ENCODE measurements around the gene UACA.

DNA sequence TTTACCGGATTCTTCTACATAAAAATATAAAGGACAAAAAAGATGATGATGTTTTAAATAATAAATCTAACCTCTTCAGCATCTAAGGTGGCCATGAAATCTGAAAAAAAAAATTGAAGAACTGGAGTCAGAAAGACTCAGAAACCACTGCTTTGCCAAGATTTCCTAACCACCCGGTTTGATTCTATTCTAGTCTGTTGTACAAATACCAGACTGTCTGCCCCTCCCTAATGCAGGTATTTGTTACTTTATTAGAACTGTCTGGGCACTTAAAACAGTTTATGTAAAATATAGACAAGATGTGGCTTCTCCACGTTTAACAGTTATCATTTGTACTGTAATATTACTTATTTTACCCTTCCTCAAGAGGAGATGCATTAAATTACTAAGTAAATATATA is 48.8 kb downstream of the UACA start:
- TF ChIP-seq, protein P1, sequence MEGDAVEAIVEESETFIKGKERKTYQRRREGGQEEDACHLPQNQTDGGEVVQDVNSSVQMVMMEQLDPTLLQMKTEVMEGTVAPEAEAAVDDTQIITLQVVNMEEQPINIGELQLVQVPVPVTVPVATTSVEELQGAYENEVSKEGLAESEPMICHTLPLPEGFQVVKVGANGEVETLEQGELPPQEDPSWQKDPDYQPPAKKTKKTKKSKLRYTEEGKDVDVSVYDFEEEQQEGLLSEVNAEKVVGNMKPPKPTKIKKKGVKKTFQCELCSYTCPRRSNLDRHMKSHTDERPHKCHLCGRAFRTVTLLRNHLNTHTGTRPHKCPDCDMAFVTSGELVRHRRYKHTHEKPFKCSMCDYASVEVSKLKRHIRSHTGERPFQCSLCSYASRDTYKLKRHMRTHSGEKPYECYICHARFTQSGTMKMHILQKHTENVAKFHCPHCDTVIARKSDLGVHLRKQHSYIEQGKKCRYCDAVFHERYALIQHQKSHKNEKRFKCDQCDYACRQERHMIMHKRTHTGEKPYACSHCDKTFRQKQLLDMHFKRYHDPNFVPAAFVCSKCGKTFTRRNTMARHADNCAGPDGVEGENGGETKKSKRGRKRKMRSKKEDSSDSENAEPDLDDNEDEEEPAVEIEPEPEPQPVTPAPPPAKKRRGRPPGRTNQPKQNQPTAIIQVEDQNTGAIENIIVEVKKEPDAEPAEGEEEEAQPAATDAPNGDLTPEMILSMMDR (conservative IDR thresholded peaks at IDR 0.05; ENCODE audit: low read depth in 2 of 2), result no peak
- TF ChIP-seq NANOG (IDR thresholded peaks at IDR 0.05; ENCODE audit: borderline replicate concordance) (no peak), POLR2AphosphoS5 (IDR thresholded peaks at IDR 0.05; ENCODE audit: low read depth) (no peak), CREB1 (CRISPR knock-in tag; IDR thresholded peaks at IDR 0.05; ENCODE audit: low read depth) (no peak), EZH2 (IDR thresholded peaks at IDR 0.05; ENCODE audit: low read depth, unreplicated experiment) (no peak), EZH2phosphoT487 (IDR thresholded peaks at IDR 0.05; ENCODE audit: unreplicated experiment) (no peak), ZNF331 (CRISPR knock-in tag; IDR thresholded peaks at IDR 0.05; ENCODE audit: low read depth) (no peak), ZNF114 (CRISPR knock-in tag; IDR thresholded peaks at IDR 0.05) (no peak), JUNB (IDR thresholded peaks at IDR 0.05; ENCODE audit: unreplicated experiment) (no peak)
- TF ChIP-seq, protein P2, sequence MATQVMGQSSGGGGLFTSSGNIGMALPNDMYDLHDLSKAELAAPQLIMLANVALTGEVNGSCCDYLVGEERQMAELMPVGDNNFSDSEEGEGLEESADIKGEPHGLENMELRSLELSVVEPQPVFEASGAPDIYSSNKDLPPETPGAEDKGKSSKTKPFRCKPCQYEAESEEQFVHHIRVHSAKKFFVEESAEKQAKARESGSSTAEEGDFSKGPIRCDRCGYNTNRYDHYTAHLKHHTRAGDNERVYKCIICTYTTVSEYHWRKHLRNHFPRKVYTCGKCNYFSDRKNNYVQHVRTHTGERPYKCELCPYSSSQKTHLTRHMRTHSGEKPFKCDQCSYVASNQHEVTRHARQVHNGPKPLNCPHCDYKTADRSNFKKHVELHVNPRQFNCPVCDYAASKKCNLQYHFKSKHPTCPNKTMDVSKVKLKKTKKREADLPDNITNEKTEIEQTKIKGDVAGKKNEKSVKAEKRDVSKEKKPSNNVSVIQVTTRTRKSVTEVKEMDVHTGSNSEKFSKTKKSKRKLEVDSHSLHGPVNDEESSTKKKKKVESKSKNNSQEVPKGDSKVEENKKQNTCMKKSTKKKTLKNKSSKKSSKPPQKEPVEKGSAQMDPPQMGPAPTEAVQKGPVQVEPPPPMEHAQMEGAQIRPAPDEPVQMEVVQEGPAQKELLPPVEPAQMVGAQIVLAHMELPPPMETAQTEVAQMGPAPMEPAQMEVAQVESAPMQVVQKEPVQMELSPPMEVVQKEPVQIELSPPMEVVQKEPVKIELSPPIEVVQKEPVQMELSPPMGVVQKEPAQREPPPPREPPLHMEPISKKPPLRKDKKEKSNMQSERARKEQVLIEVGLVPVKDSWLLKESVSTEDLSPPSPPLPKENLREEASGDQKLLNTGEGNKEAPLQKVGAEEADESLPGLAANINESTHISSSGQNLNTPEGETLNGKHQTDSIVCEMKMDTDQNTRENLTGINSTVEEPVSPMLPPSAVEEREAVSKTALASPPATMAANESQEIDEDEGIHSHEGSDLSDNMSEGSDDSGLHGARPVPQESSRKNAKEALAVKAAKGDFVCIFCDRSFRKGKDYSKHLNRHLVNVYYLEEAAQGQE (IDR thresholded peaks at IDR 0.05; ENCODE audit: unreplicated experiment), result no peak
- TF ChIP-seq, protein P3, sequence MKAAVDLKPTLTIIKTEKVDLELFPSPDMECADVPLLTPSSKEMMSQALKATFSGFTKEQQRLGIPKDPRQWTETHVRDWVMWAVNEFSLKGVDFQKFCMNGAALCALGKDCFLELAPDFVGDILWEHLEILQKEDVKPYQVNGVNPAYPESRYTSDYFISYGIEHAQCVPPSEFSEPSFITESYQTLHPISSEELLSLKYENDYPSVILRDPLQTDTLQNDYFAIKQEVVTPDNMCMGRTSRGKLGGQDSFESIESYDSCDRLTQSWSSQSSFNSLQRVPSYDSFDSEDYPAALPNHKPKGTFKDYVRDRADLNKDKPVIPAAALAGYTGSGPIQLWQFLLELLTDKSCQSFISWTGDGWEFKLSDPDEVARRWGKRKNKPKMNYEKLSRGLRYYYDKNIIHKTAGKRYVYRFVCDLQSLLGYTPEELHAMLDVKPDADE (IDR thresholded peaks at IDR 0.05), result no peak
- TF ChIP-seq, protein P4, sequence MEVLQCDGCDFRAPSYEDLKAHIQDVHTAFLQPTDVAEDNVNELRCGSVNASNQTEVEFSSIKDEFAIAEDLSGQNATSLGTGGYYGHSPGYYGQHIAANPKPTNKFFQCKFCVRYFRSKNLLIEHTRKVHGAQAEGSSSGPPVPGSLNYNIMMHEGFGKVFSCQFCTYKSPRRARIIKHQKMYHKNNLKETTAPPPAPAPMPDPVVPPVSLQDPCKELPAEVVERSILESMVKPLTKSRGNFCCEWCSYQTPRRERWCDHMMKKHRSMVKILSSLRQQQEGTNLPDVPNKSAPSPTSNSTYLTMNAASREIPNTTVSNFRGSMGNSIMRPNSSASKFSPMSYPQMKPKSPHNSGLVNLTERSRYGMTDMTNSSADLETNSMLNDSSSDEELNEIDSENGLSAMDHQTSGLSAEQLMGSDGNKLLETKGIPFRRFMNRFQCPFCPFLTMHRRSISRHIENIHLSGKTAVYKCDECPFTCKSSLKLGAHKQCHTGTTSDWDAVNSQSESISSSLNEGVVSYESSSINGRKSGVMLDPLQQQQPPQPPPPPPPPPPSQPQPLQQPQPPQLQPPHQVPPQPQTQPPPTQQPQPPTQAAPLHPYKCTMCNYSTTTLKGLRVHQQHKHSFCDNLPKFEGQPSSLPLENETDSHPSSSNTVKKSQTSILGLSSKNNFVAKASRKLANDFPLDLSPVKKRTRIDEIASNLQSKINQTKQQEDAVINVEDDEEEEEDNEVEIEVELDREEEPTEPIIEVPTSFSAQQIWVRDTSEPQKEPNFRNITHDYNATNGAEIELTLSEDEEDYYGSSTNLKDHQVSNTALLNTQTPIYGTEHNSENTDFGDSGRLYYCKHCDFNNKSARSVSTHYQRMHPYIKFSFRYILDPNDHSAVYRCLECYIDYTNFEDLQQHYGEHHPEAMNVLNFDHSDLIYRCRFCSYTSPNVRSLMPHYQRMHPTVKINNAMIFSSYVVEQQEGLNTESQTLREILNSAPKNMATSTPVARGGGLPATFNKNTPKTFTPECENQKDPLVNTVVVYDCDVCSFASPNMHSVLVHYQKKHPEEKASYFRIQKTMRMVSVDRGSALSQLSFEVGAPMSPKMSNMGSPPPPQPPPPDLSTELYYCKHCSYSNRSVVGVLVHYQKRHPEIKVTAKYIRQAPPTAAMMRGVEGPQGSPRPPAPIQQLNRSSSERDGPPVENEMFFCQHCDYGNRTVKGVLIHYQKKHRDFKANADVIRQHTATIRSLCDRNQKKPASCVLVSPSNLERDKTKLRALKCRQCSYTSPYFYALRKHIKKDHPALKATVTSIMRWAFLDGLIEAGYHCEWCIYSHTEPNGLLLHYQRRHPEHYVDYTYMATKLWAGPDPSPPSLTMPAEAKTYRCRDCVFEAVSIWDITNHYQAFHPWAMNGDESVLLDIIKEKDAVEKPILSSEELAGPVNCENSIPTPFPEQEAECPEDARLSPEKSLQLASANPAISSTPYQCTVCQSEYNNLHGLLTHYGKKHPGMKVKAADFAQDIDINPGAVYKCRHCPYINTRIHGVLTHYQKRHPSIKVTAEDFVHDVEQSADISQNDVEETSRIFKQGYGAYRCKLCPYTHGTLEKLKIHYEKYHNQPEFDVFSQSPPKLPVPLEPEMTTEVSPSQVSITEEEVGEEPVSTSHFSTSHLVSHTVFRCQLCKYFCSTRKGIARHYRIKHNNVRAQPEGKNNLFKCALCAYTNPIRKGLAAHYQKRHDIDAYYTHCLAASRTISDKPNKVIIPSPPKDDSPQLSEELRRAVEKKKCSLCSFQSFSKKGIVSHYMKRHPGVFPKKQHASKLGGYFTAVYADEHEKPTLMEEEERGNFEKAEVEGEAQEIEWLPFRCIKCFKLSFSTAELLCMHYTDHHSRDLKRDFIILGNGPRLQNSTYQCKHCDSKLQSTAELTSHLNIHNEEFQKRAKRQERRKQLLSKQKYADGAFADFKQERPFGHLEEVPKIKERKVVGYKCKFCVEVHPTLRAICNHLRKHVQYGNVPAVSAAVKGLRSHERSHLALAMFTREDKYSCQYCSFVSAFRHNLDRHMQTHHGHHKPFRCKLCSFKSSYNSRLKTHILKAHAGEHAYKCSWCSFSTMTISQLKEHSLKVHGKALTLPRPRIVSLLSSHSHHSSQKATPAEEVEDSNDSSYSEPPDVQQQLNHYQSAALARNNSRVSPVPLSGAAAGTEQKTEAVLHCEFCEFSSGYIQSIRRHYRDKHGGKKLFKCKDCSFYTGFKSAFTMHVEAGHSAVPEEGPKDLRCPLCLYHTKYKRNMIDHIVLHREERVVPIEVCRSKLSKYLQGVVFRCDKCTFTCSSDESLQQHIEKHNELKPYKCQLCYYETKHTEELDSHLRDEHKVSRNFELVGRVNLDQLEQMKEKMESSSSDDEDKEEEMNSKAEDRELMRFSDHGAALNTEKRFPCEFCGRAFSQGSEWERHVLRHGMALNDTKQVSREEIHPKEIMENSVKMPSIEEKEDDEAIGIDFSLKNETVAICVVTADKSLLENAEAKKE (CRISPR knock-in tag; IDR thresholded peaks at IDR 0.05), result no peak

Data from GM23338 (cell line).